K562 (cell line): Measurements from ENCODE around the gene PSMB2. TPM values are rescaled to one million over a fixed set of nuclear protein-coding genes. Genes with fewer than 3 reads are reported as not detected.

Experiments used
- CREB1 ChIP-seq, 2 experiments: sonication (generic) in 1 of 2; formaldehyde crosslinking in 1 of 2; IDR thresholded peaks; 2 replicates each; pipeline versions ENCODE4 v1.6.1 to v1.8.0; 2012 to 2022; ENCODE audit warnings: inconsistent platforms in 1 of 2, mild to moderate bottlenecking in 1 of 2, missing genetic modification reagents in 1 of 2, moderate library complexity in 1 of 2
- ELF2 ChIP-seq: fragments of 250-450 bp; sonication (Bioruptor Pico); IDR thresholded peaks from 2 replicates; pipeline ENCODE4 v1.5.0; 2021; ENCODE audit warnings: mild to moderate bottlenecking
- FUS ChIP-seq: fragments of 200-400 bp; formaldehyde crosslinking; optimal IDR thresholded peaks from 2 replicates; pipeline ENCODE3; 2017; ENCODE audit warnings: low read depth, low read length
- GATAD2B ChIP-seq: fragments of 450-650 bp; IDR thresholded peaks from 2 replicates; pipeline ENCODE4 v1.6.1; 2017; ENCODE audit warnings: mild to moderate bottlenecking, borderline replicate concordance
- HNRNPL ChIP-seq: fragments of 200-400 bp; formaldehyde crosslinking; IDR thresholded peaks from 2 replicates; pipeline ENCODE4 v1.6.1; 2017; ENCODE audit warnings: low read depth, mild to moderate bottlenecking, low read length
- L3MBTL2 ChIP-seq: fragments of 450-650 bp; IDR thresholded peaks from 2 replicates; pipeline ENCODE4 v1.6.1; 2016; ENCODE audit warnings: mild to moderate bottlenecking, moderate library complexity
- NFIC ChIP-seq: fragments of 450-650 bp; IDR thresholded peaks from 2 replicates; pipeline ENCODE4 v1.6.1; 2017; ENCODE audit warnings: mild to moderate bottlenecking, inconsistent platforms
- NFXL1 ChIP-seq: fragments of 450-650 bp; formaldehyde crosslinking; IDR thresholded peaks from 2 replicates; pipeline ENCODE4 v1.4.0; 2021; ENCODE audit warnings: mild to moderate bottlenecking
- PCBP2 ChIP-seq: fragments of 200-400 bp; formaldehyde crosslinking; IDR thresholded peaks from 2 replicates; pipeline ENCODE4 v1.6.1; 2018; ENCODE audit warnings: low read length, low read depth, mild to moderate bottlenecking, moderate library complexity; ENCODE audit not compliant: poor library complexity, severe bottlenecking
- SAFB2 ChIP-seq: fragments of 200-400 bp; formaldehyde crosslinking; IDR thresholded peaks from 2 replicates; pipeline ENCODE4 v1.6.1; 2018; ENCODE audit warnings: borderline replicate concordance, low read length, low read depth, moderate library complexity; ENCODE audit not compliant: severe bottlenecking
- TAF1 ChIP-seq: IDR thresholded peaks from 2 replicates; pipeline ENCODE4 v1.6.1; 2011; ENCODE audit warnings: mild to moderate bottlenecking, low read length, moderate library complexity; ENCODE audit not compliant: insufficient read depth, control insufficient read depth, severe bottlenecking; ENCODE audit errors: extremely low read depth
- TEAD1 ChIP-seq, 2 experiments: fragments of 450-650 bp in 1 of 2; sonication (generic) in 1 of 2; formaldehyde crosslinking; IDR thresholded peaks; 2 replicates each; pipeline versions ENCODE4 v1.4.0 to v1.8.0; 2020 to 2022; ENCODE audit warnings: mild to moderate bottlenecking in 2 of 2, missing genetic modification reagents in 1 of 2
- ZBTB7A ChIP-seq: IDR thresholded peaks from 2 replicates; pipeline ENCODE4 v1.6.1; 2011; ENCODE audit warnings: low read depth, mild to moderate bottlenecking, low read length, moderate library complexity, borderline replicate concordance; ENCODE audit not compliant: control insufficient read depth
- ZC3H8 ChIP-seq: fragments of 450-650 bp; IDR thresholded peaks from 2 replicates; pipeline ENCODE4 v1.6.1; 2017
- ZFX ChIP-seq: sonication (generic); formaldehyde crosslinking; IDR thresholded peaks from 2 replicates; pipeline ENCODE4 v1.8.0; 2022; ENCODE audit warnings: mild to moderate bottlenecking, missing genetic modification reagents, moderate library complexity
- ZNF212 ChIP-seq: fragments of 450-650 bp; formaldehyde crosslinking; IDR thresholded peaks from 2 replicates; pipeline ENCODE4 v1.4.0; 2020; ENCODE audit warnings: mild to moderate bottlenecking
- ZNF23 ChIP-seq: fragments of 250-450 bp; sonication (Bioruptor Pico); IDR thresholded peaks from 2 replicates; pipeline ENCODE4 v1.4.0; 2020; ENCODE audit warnings: mild to moderate bottlenecking
- ZNF589 ChIP-seq: fragments of 200-800 bp; sonication (Bioruptor generic); IDR thresholded peaks from 2 replicates; pipeline ENCODE4 v1.6.1; 2016; ENCODE audit warnings: low read depth, missing genetic modification characterization, missing compliant biosample characterization
- polyA plus RNA-seq, 8 experiments: library from polyadenylated mRNA; depleted of rRNA in 4 of 8; stranded (reverse) in 5 of 8; unstranded in 3 of 8; fragments of >200 nt; fragmentation: Nextera tagmentation in 2 of 8; fragmentation: Illumina TruSeq in 1 of 8; extraction: Ambion mirVana in 2 of 8; extraction: Trizol in 1 of 8; gene quantifications; 2 replicates each; pipeline versions ENCODE4 v1.2.1 to v1.2.3, GENCODE V29; 2011 to 2014; ENCODE audit warnings: inconsistent platforms in 1 of 8, missing spikeins in 1 of 8
- total RNA-seq, 7 experiments: library from RNA; depleted of rRNA in 6 of 7; stranded (reverse); fragments of >200 nt in 6 of 7; fragmentation: Illumina TruSeq in 2 of 7; extraction: Trizol in 2 of 7; gene quantifications; 2 replicates each; pipeline versions ENCODE4 v1.2.1 to v1.2.3, GENCODE V29; 2011 to 2021; ENCODE audit warnings: low replicate concordance in 1 of 7
- TF ChIP-seq, protein P1 (sequence below): fragments of 450-650 bp; IDR thresholded peaks from one replicate; pipeline ENCODE4 v1.6.1; 2018; ENCODE audit warnings: mild to moderate bottlenecking, moderate library complexity; ENCODE audit not compliant: partially characterized antibody
- TF ChIP-seq, protein P2 (sequence below): fragments of 450-650 bp; IDR thresholded peaks from 2 replicates; pipeline ENCODE4 v1.6.1; 2014; ENCODE audit warnings: low read depth, mild to moderate bottlenecking, moderate library complexity, borderline replicate concordance
- TF ChIP-seq, protein P3 (sequence below), 2 experiments: fragments of 250-450 bp in 1 of 2; fragments of 450-650 bp in 1 of 2; sonication (Bioruptor Pico) in 1 of 2; IDR thresholded peaks; 2 replicates each; pipeline versions ENCODE4 v1.6.1 to v1.8.0; 2016 to 2021; ENCODE audit warnings: mild to moderate bottlenecking in 2 of 2, moderate library complexity in 2 of 2, missing compliant biosample characterization in 1 of 2, missing genetic modification characterization in 1 of 2
- TF ChIP-seq, protein P4 (sequence below): sonication (generic); formaldehyde crosslinking; IDR thresholded peaks from 2 replicates; pipeline ENCODE4 v1.8.1; 2023; ENCODE audit warnings: mild to moderate bottlenecking, missing genetic modification reagents, moderate library complexity

The PSMB2 gene
- total and polyA plus RNA-seq, 9 of the 15 experiments (the other 6 are each of a cell fraction or from before 2014, with no cell fraction given) = 71.7 to 543 (median 165) TPM

DNA sequence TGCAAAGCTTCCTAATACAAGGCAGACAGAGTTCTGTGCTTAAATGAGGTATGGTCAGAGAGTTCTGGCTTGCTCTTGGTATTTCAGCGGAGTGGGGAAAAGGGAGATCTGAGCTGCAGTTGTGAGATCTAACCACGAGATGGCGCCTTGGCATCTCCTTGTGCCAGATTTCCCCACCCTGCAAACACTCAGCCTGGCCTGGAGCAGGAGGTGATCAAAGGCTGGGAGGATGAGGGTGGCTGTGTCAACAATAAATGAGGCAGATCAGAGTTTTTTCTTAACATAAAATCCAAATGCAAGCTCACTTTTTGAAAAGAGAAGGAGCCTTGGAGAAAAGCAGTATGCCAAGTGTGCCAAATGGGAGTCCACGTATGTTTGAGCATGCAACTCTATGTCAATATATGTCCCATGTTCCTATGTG lies 72.3 kb downstream of the PSMB2 start (continued):
- TF ChIP-seq, protein P1, sequence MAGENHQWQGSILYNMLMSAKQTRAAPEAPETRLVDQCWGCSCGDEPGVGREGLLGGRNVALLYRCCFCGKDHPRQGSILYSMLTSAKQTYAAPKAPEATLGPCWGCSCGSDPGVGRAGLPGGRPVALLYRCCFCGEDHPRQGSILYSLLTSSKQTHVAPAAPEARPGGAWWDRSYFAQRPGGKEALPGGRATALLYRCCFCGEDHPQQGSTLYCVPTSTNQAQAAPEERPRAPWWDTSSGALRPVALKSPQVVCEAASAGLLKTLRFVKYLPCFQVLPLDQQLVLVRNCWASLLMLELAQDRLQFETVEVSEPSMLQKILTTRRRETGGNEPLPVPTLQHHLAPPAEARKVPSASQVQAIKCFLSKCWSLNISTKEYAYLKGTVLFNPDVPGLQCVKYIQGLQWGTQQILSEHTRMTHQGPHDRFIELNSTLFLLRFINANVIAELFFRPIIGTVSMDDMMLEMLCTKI = no peak
- TF ChIP-seq ZBTB7A (no peak), ZNF212 (CRISPR knock-in tag) (no peak), ZNF589 (CRISPR knock-in tag) (no peak), SAFB2 (no peak), TAF1 (no peak), ZC3H8 (no peak), L3MBTL2 (no peak), TEAD1 (CRISPR knock-in tag; IDR thresholded peaks at IDR 0.05) (0 out of 4 replicates have a peak, but pooled peaks of 1 of the 2 experiments have one; percentile 38), GATAD2B (no peak), CREB1 (IDR thresholded peaks at IDR 0.05) (no peak), CREB1 (CRISPR knock-in tag; IDR thresholded peaks at IDR 0.05) (no peak), PCBP2 (no peak), ELF2 (CRISPR knock-in tag) (0 out of 2 replicates have a peak, but pooled peaks have one; percentile 18), NFIC (0 out of 2 replicates have a peak, but pooled peaks have one; percentile 19), ZNF23 (no peak), ZFX (CRISPR knock-in tag) (no peak), FUS (no peak), HNRNPL (0 out of 2 replicates have a peak, but pooled peaks have one; percentile 31), NFXL1 (CRISPR knock-in tag) (no peak)
- TF ChIP-seq, protein P2, sequence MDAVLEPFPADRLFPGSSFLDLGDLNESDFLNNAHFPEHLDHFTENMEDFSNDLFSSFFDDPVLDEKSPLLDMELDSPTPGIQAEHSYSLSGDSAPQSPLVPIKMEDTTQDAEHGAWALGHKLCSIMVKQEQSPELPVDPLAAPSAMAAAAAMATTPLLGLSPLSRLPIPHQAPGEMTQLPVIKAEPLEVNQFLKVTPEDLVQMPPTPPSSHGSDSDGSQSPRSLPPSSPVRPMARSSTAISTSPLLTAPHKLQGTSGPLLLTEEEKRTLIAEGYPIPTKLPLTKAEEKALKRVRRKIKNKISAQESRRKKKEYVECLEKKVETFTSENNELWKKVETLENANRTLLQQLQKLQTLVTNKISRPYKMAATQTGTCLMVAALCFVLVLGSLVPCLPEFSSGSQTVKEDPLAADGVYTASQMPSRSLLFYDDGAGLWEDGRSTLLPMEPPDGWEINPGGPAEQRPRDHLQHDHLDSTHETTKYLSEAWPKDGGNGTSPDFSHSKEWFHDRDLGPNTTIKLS = no peak
- TF ChIP-seq, protein P3, sequence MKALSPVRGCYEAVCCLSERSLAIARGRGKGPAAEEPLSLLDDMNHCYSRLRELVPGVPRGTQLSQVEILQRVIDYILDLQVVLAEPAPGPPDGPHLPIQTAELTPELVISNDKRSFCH (CRISPR knock-in tag; IDR thresholded peaks at IDR 0.05) = no peak
- TF ChIP-seq, protein P3 (tag; IDR thresholded peaks at IDR 0.05) = no peak
- TF ChIP-seq, protein P4, sequence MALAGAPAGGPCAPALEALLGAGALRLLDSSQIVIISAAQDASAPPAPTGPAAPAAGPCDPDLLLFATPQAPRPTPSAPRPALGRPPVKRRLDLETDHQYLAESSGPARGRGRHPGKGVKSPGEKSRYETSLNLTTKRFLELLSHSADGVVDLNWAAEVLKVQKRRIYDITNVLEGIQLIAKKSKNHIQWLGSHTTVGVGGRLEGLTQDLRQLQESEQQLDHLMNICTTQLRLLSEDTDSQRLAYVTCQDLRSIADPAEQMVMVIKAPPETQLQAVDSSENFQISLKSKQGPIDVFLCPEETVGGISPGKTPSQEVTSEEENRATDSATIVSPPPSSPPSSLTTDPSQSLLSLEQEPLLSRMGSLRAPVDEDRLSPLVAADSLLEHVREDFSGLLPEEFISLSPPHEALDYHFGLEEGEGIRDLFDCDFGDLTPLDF = no peak
